GM18951 (cell line): ENCODE measurements around the gene SAP130.

Experiments
- POLR2A ChIP-seq: IDR thresholded peaks from 4 replicates; pipeline ENCODE4 v1.6.1; 2011; ENCODE audit warnings: mild to moderate bottlenecking; ENCODE audit not compliant: insufficient read length, insufficient read depth; ENCODE audit errors: extremely low read depth
- in situ Hi-C: fragments of 300-500 bp; cut with MboI; formaldehyde crosslinking; loops from one replicate; pipeline ENCODE4 v1.12.0; 2022; ENCODE audit warnings: low sequenced_read_pairs, mixed read lengths, inconsistent platforms; ENCODE audit not compliant: unreplicated experiment

The SAP130 gene

GRCh38 chr2:128038411-128038810 lies 10.6 kb upstream of the SAP130 start:
- TF ChIP-seq POLR2A: no peak
- in situ Hi-C loops: no loop called here

GRCh38 chr2:128037649-128038048 lies 9.8 kb upstream of the SAP130 start:
- TF ChIP-seq POLR2A: no peak
- in situ Hi-C loops: no loop called here

- TF ChIP-seq POLR2A: no peak
- in situ Hi-C loops: no loop called here
These were observed 9.1 kb upstream of the SAP130 start for GRCh38 chr2:128036748-128037607.

DNA sequence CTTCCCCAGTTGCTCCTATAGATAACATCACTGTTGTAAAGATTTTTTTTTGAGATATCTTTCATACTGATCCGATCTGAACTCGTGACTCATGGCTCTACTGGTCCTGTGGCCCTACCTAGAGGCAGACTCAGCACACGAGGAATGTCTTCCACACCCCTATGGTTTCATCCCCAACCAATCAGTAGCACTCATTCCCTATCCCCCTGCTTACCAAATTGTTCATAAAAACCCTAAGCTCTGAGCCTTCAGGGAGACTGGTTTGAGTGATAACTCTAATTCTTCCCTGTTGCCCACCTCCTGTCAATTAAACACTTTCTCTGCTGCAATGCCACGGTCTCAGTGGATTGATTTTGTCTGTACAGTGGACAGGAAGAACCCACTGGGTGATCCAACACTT lies 4.2 kb upstream of the SAP130 start:
- in situ Hi-C loops: no loop called here
- no peak for TF ChIP-seq POLR2A

DNA sequence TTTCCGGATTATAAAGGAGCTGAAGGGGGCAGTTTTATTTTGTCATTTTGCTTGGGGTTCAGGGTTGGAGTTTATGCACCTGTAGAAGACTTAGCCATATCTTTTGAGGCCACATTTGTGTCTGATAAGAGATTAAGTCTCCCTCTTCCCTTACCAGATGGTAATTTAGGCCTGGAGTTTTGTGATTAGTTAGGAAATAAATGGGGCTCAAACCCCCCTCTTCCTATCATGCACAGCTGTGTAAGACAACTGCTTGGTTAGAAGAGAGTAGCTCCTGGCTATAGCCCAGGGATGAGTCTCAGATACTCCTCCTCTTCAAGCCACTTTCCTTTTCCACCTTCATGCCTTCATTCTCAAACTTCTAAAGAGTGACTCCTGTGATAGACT lies 802 bp upstream of the SAP130 start:
- in situ Hi-C loops: no loop called here
- TF ChIP-seq POLR2A: no peak

- in situ Hi-C loops: no loop called here
- no peak for TF ChIP-seq POLR2A
These were observed 520 bp downstream of the SAP130 start for GRCh38 chr2:128027278-128027800.

- no peak for TF ChIP-seq POLR2A
- in situ Hi-C loops: no loop called here
These were observed 1.2 kb downstream of the SAP130 start for GRCh38 chr2:128026448-128027277.

DNA sequence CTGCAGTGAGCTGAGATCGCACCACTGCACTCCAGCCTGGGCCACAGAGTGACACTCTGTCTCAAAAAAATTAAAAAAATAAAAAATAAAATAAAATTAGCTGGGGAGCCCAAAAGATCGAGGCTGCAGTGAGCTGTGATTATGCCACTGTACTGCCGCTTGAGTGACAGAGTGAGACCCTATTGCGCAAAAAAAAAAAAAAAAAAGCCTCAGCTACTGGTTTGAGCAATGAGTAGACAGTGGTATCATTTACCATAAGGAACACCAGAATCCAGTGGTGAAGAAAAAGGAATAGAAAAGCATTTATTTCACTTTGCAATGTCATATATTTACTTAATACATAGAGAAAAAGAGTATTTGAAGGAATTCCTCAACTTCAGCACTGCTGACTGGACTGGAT lies 3.0 kb downstream of the SAP130 start:
- no peak for TF ChIP-seq POLR2A
- in situ Hi-C loops: no loop called here

- in situ Hi-C loops: no loop called here
These were observed 10.3 kb downstream of the SAP130 start for GRCh38 chr2:128017561-128017960.

GRCh38 chr2:128016620-128017019 lies 11.2 kb downstream of the SAP130 start:
- TF ChIP-seq POLR2A: no peak
- in situ Hi-C loops: no loop called here

More at GRCh38 chr2:128017561-128017960, 10.3 kb downstream of the SAP130 start:
- no peak for TF ChIP-seq POLR2A

DNA sequence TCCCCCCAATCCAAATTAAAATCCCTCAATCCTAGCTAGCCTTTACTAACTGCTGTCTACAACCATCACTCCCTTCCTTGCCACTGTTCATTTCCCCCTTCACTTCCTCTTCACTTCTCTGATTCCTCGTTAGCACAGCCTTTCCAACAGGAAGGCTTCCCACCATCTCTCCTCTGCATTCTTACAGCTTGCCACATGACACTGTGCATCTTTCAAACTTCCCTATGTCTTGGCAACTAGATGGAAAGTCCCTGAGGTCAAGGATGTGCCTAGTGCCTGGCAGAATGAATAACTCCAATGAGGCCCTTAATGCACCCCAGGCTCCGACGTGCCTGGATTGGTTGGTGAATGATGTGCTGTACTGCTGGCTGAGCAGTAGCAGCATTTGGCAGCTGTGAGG lies 15.2 kb downstream of the SAP130 start:
- no peak for TF ChIP-seq POLR2A
- in situ Hi-C loops: no loop called here

- no peak for TF ChIP-seq POLR2A
- in situ Hi-C loops: no loop called here
These were observed 19.7 kb downstream of the SAP130 start for GRCh38 chr2:128008074-128008672.

GRCh38 chr2:128004509-128004908 lies 23.4 kb downstream of the SAP130 start:
- in situ Hi-C loops: no loop called here
- TF ChIP-seq POLR2A: no peak
